CD4-positive, alpha-beta T cell treated with Interleukin-6 for 4 hours (primary cell): ENCODE measurements around the gene ULBP3.
A peak's percentile ranks its signal among the peaks of the same experiment; 100 is the strongest.
"Not testable (repeated sequence)": the region's sequence is repeated elsewhere in the genome, so short reads cannot be mapped to it uniquely, and the experiment has no call there.

Source experiments
- DNase-seq: peaks from one replicate; pipeline ENCODE4 v3.0.0-alpha.2; 2020; ENCODE audit warnings: mixed read lengths

Gene ULBP3

DNA sequence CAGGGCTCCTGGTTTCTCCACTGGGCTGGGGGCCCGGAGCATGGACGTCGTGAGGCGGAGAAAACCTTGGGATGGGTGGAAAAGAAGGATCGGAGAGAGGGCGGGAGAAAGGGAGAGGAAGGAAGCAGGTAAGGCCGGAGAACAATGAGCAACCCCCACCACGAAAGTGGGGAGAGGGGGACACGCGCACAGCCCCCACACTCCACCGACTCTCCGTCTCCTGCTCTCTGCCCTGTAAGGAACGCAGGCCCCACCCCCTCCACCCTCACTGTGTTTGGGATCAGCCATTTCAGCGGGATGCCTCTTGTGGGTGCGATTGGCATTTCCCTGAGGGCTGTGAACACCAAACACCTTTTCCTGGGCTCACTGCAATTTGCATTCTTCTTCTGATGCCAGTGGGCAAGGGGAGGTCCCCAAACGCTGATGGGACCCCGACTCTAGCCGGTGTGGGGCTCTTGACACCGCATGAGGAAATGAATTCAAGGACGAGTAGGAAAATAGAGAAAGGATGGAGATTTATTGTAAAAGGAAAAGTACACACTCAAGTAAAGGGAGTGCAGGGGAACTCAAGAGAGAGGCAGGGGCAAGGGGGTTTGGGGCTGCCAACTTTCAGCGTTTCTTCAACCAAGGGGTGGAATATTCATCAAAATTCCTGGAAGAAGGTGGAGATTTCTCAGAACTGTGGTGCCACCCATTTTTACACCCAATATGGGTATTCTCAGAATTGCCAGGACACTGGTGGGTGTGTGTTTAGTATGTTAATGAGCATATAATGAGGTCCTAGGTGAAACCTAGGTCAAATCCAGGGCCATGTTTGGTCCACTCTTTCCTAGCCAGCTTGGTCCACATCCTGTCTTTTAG is 30.5 kb downstream of the ULBP3 start:
- DNase-seq = no peak

DNA sequence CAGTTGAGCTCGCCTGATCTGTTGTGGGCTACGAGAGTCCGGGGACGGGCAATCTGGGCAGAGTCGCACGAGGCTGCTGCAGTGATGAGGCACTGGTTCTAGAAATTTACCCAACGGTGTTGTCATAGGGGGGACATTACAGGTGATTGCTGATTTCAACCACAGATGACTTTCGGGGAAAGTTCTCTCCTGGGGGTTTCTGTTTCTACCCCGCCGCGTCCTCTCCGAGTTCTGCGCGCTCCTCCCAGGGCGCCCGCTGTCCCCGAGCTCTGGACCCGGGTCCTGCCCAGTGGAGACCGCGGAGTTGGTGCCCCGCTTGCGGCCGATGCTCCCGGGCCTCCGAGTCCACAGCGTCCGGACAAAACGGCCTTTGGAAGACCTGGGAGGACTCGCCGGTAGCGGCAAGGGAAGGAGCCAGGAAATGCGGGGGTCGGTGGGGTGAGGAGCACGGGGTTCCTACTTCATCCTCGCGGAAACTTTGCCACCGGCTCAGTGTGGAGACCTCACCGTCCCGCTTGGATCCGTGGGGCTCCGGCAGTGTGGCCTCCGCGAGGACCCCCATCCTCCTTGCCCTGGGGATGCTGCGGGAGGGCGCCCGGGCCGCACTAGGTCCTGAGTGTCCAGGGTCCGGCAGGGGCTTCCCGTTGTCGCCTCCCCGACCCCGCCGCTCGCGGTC is 31.3 kb downstream of the ULBP3 start:
- no peak for DNase-seq

DNA sequence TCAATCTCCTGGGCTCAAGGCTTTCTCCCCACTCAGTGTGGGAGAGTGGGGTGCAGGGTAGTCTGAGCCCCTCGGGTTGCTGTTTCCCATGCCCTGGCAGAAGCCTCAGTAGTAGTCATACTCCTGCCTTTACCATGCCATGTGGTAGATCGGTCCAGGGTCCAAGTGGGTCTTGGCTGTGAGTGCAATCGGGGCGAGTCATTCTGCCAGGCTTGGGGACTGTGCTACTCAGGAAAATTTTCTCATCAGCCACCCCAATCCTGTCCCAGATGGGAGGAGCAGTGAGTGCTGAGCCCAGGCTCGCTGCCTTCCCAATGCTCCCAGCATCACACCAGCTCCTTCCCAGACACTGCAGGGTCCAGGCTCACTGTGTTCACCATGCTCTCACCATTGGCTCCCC is 32.8 kb downstream of the ULBP3 start:
- no peak for DNase-seq

DNA sequence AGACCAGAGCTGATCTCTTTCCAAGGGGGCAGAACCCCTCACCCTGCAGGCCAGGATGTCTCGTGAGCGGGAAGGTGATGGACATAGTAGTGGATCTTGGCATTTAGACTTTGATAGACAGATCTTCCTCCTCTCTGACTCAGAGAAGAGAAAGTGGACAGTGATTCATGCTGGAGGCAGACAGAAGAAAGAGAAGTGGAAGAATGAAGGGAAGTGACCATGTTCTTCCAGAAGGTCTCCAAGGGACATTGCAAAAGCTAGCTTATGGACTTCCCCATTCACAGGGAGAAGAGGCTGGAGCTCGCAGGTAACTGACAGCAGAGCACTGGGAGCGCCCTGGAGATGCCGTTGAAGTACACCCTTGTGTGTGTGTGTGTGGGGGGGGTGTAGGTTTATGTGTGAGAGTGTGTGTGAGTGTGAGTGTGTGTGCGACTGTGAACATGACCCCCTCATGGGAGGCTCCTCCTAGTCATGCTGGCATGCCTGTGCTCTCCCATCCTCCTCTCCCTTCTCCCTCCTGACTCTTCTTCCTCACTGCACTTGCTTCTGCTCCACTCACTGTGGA is 35.6 kb downstream of the ULBP3 start:
- DNase-seq = no peak

DNA sequence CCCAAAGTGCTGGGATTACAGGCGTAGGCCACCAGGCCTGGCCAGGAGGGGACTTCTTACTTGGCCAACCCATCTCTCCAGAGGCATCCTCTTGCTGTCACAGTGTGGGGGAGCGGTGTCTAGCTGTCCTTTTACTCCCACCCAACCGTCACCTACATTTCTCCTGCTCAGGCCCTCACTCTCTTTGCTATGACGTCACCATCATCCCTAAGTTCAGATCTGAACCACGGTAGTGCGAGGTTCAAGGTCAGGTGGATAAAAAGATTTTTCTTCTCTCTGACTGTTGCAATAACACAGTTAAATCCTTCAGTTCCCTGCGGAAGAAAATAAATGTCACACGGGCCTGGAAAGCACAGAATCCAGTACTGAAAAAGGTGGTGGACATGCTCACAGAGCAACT is 36.3 kb downstream of the ULBP3 start:
- no peak for DNase-seq

DNA sequence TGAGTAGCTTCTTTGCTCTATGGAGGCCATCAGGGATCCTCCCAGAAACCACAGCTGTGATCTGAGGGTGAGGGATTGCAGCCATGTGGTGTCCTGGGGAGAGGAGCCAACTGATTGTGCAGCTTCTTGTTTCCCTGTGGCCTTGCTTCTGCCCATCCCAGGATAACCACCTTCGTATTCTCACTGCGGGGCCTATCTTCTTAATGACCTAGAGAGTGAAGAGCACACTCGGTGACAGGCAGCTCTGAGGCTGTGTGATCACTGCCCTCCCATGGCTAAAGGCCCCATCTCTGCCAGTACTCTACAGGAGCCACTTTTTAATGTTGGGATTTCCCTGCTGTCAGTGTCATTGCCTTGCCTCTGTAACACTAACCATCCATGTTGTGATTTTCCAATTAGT is 38.3 kb downstream of the ULBP3 start:
- no peak for DNase-seq

DNA sequence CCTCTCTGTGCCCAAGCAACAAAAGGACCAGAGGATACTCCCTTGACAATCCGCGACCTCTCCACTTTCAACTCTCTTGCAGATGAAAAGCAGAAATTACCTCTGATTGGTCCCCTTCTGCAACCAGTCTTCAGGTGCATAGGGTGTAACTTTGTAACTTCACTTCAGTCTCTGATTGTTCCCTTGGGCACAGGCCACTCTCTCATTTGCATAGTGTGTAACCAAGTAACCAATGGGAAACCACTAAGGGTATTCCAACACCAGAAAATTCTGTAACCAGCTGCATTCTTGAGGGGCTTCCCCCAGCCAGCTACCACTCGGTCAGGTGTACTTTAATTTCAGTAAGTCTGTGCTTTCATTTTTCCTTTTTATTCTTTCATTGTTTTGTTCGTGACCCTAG is 39.2 kb downstream of the ULBP3 start:
- no peak for DNase-seq

- no peak for DNase-seq
Observed at GRCh38 chr6:150029276-150029675, 39.6 kb downstream of the ULBP3 start.

DNA sequence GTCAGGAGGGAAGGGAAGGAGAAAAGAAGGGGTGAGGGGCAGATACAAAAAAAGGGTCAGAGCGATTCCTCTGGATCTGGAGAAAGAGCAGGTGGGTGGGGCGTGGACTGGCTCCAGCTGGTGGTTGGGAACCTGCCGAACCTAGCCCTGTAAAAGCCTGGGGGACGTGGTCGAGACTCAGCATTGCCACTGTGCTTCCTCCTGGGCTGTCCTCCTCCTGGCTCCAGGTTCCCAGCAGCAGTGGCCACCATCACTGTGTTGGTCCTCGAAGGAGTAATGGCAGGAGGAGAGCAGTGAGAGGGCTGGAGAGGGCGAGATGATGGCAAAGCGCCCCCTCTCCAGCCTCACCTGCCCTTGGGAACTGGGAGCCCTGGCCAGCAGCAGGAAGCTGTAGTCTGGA is 40.1 kb downstream of the ULBP3 start:
- DNase-seq = no peak

DNA sequence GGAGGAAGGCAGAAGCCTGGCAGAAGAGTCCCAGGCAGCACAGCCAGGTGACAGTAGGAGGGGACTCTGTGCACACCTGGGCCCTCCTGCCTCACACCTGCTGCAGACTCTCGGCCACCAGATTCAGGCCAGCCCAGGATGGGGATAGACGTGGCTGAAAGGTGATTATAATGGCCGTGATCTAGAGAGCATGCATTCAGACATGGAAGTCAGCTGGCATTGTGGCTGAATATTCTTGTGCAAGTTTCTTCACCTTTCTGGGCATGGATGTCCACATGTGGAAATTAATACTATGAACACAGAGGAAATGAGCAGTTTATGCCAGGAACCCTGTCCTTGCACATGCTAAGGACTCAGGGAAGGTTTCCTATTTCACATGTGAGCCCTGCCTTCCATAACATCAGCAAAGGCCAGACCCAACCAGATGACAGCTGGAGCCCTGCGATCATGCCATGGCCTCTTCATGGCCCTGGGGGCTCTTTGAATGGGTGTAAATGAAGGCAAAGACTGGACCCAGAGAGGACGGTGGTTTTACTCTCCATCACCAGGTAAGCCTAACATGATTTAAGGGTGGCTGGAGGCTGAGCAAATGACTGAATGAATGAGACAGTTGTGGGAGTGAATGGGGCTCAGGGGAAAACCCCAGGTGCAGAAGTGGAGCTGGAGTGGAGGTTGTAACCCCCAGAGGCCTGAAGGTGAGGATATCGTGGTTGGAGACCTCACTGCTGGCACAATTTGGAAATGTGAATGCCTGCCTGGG is 40.9 kb downstream of the ULBP3 start:
- no peak for DNase-seq

DNA sequence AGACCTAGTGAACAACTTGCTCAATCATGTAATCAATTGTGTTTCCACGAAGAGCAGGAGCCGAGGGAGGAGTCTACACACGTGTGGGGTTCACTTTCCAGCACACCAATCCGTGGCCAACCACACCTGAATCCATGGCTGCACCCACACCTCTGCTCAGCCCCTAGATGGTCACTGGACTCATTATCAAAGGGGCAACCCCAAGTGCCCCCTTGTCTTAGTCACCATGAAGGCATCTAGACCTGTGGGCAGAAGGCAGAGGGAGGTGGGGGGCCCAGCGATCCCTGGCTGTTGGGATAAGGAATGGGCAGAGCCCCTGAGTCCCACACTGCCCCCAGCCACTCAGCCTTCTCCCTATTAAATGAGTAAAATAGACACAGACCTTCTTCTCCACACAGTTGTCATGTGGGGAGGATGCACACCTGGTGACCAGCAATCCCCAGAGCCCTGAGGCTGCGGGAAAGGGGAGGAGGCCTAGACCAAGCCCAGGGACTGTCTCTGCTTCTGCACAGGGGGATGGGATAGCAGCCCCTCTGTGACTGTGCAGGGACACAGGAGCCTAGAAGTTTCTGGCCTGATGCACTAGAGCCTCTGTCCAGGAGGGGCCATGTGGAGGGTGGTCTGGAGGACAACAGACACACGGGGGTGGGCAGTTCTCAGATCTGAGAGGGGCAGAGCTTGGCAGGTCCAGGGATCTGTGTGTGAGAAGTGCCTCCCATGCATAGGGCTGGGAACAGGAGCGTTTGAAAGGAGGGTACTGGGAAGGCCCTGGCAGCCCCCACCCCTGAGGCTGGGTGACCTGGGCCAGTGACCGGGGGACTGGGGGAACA is 41.7 kb downstream of the ULBP3 start:
- DNase-seq = no peak

DNA sequence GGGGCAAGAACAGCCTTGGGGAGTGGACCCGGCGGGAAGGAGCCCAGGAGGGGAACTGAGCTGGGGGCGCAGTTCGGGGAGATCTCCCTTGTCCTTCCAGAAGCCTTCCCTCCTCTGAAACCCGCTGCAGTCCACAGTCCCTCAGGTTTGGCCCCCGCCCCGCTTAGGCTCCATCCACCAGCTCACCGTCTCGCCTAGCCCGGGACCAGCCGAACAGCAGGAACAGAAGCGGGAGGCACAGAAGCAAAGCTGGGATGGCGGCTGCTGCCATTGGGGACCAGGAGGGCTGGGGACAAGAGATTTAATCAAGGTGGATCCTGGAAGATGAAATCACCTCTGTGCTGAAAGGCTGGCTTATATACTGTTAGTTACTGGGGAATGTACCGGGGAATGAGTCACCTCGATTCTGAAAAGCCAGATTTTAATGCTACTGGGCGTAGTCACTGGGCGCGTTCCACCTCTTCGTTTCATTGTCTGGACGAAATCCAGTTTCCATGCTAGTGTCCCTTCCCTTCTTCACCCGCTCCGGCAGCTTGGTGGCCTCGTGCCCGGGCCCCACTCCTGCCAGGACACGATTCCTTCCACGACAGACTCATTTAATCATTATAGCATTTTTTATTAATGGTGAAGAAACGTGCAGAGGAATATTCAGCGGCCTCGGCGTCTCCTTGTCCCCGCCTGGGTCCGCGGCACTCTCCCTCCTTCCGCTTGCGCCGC is 43.6 kb downstream of the ULBP3 start, which contains the start of gene RAET1L:
Gene RAET1L, minus strand, starts transcription at position 332 of the 717 bp plus-strand sequence. Its CDS starts 61 bp downstream, at position 271.
- DNase-seq = no peak

DNA sequence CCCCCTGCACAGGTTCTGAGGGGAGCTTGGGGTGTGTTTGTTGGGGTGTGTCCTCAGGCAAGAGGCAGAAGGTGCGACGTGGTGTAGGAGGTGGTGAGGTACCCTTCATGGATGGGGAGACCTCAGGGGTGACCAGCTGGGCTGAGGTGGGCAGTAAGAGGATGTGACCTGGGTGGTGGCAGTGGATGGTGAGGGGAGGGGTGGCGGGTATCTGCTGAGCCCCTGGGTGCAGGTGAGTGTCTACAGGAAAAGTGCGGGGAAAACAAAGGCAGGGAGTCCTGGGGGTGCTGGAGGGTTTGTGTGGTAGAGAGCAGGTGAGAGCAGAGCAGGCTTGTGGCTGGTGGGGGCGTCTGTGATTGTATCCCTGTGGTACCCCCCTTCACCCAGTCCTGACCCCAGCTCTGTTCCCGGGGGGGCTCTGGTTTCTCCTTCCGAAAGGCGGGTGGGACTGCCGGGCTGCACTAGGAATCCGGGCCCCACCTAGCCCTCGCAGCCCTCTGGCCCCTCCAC is 44.2 kb downstream of the ULBP3 start:
- DNase-seq = no peak

DNA sequence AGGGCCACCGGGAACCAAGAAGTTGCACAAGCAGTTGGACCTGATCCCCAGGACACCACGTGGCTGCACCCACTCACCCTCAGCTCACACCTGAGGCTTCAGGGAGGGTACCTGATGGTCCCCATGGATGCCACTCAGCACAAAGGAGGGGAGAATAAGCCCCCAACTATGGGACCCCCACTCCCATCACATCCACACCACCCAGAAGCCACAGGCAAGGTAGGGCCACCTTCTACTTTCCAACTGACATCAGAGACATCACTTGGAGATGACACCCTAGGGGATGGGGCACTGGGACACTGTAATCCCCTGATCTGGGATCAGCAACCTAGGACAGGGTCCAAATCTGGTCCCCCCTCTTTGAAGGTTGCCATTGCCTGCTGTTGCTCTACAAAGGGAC is 44.9 kb downstream of the ULBP3 start:
- DNase-seq = not testable (repeated sequence)

- not testable (repeated sequence) for DNase-seq
Observed at GRCh38 chr6:150021870-150022269, 47.1 kb downstream of the ULBP3 start.

GRCh38 chr6:150018846-150019580 is 49.9 kb downstream of the ULBP3 start:
- DNase-seq = no peak

DNA sequence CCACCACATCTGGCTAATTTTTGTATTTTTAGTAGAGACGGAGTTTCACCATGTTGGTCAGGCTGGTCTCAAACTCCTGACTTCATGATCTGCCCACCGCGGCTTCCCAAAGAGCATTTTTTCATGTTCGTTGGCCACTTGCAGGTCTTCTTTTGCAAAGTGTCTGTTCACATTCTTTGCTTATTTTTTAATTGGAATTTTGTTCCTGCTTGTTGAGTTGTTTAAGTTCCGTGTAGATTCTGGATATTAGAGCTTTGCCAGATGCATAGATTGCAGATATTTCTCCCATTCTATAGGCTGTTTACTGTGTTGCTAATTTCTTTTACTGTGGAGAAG is 51.8 kb downstream of the ULBP3 start:
- DNase-seq = not testable (repeated sequence)

GRCh38 chr6:150016324-150017185 is 52.4 kb downstream of the ULBP3 start:
- DNase-seq = peak; percentile 66

GRCh38 chr6:150015281-150016001 is 53.5 kb downstream of the ULBP3 start:
- DNase-seq = not testable (repeated sequence)
